ENCODE data around the gene TLE4.

DNA sequence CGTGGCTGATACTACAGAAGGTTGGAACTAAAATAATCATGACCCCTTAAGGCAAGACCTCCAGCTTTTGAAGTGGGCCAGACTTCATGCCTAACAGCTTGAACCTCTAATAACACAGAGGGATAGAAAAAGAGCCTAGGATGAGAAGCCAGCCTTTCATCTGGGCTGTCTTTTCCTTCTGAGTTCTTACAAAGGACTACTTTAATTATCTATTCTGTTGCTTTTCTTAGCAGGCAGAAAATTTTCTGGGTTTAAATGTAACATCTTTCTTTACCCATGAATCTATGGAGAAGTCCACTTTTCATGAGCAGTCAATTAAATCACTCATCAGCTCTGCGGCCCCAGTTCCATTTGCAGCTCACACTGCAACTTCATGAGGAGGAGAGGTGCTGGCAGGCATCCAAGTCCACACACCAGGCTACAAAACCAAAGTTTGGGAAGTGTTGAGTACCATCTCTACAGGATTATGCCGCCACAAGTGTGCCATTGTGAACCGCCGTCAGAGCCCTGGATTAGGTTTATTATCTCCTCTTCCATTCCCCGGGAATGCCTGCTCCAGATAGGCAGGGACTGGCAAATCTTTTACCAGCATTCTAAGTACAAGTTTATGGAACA, 192.0 kb downstream of the TLE4 start:
- TF ChIP-seq CTCF (IDR thresholded peaks at IDR 0.05; ENCODE audit: poor library complexity) (no peak), EZH2 (IDR thresholded peaks at IDR 0.05; ENCODE audit: borderline replicate concordance) (no peak), EZH2phosphoT487 (IDR thresholded peaks at IDR 0.05; ENCODE audit: low read depth, severe bottlenecking, unreplicated experiment) (no peak)
